Measurements from ENCODE around the gene PLAGL1.

PLAGL1 gene

DNA sequence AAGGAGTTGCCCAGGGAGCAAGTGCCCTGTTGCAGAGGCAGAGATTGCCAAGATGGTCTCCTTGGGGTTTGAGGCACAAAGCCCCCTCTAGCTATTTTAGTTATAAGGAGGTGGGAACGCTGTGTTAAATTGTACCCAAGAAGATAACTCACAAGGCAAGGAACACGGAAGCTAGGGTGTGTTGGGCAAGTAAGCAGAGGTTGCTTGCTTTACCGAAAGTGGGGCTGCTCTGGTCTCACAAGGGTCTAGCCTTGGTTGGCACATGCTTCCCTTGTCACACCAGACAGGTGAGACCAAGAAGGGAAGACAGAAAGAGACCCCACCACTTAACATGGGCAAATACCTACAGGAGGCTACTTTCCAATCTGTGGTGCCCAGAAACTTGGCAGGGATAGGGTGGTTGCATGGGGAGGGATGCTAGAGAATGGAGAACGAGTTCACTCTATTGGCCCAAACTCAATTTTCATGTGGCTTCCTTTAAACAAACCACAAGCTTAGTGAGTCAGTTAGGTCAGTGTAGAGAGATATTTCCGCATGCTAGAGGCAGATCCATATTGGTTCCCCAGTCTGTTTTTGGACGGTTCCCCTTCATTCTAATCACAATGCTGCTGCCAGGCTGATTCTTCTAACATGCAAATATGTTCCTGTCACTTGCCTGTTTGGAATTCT lies 42.4 kb downstream of the PLAGL1 start:
- no peak for DNase-seq (ENCODE audit: low read depth)

DNA sequence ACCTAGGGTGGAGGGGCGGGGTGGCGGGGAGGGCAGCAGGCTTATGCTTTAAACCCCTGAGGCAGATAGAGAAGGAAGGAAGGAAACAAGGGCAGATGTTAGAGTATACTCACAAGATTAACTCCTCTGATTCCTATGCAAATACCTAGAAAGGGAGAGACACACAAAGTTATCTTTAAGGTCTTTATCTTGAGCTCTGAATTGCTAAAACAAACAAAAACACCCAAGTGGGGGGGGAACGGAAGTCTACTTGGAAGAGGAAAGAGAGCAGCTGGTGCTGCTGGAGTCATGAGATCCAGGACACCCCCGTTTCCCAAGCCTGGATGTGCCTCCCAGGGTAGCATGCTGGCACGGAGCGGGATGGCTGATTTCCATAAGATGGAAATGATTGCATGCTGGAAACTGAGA lies 43.4 kb downstream of the PLAGL1 start:
- DNase-seq (ENCODE audit: low read depth): no peak

GRCh38 chr6:143963158-143963919 lies 44.7 kb downstream of the PLAGL1 start:
- DNase-seq (ENCODE audit: low read depth): no peak

GRCh38 chr6:143961886-143962878 lies 45.9 kb downstream of the PLAGL1 start:
- DNase-seq (ENCODE audit: low read depth): no peak

GRCh38 chr6:143961066-143961465 lies 47.0 kb downstream of the PLAGL1 start:
- no peak for DNase-seq (ENCODE audit: low read depth)

- DNase-seq (ENCODE audit: low read depth): no peak
Observed at GRCh38 chr6:143959927-143960326, 48.1 kb downstream of the PLAGL1 start.

- no peak for DNase-seq (ENCODE audit: low read depth)
Observed at GRCh38 chr6:143958839-143959399, 49.1 kb downstream of the PLAGL1 start.

DNA sequence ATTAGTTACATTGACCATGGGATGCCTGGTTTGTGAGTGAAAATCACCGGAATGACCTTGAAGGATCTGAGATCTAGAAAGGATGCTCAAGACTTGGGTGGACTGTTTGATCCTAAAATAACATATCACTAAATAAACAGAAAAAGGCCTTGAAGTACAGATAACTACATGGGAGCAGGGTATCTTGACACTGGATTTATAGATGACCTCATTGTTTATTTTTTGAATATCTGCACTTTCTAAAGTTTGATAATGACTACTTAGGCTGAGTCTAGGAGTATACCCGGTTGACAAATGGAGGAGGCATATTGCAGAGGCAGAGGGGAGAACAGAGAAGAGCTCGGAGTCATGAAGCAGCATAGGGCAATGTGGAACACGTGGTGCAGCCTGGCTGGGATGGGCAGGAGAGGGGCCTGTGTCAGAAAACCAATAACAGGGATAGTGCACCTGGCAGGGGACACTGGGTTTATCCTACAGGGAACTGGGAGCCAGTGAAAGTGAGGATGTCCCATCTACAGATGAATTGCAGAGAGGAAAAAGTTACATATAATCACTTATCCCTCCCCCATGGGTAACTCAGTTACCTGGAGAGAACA lies 50.3 kb downstream of the PLAGL1 start:
- no peak for DNase-seq (ENCODE audit: low read depth)

DNA sequence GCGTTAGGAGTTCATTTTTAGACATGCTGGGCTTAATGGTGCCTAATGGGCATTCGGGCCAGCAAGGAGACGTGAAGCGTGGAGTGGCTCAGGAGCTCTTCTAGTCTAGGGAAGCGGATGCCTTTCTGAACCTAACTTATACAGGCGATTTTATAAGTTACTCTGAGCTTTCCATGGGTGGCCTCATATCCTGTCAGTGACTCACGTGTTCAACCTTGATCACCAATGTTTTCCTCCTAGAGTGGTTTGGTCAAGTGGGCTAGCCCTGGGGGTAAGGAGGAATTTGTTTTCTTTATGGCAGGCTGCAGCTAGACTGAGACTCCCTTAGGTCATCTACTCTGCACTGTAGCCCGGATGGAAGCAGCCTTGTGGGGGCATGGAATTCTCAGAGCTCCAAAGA lies 52.1 kb downstream of the PLAGL1 start:
- no peak for DNase-seq (ENCODE audit: low read depth)

GRCh38 chr6:143953922-143954321 lies 54.1 kb downstream of the PLAGL1 start:
- DNase-seq (ENCODE audit: low read depth): no peak

- no peak for DNase-seq (ENCODE audit: low read depth)
Observed at GRCh38 chr6:143952947-143953701, 54.9 kb downstream of the PLAGL1 start.

- no peak for DNase-seq (ENCODE audit: low read depth)
Observed at GRCh38 chr6:143952060-143952778, 55.8 kb downstream of the PLAGL1 start.

GRCh38 chr6:143950875-143951274 lies 57.2 kb downstream of the PLAGL1 start:
- no peak for DNase-seq (ENCODE audit: low read depth)

DNA sequence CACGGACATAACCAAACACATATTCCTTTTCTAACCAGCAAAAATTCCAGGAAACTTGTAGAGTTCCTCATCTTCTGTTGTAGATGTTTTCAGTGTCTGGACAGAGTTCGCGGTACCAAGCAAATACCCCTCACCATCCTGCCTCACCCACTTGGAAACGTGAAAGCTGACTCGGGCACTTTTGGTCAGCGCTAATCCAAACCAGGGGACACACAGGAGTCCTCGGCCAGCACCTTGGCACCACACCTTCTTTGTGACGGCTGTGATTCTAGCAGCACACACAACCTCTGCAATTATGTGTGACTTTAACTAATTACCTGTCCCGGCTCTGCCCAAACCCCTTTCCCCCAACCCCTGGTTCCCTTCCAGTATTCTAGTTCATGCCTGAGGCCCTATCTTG lies 58.1 kb downstream of the PLAGL1 start:
- no peak for DNase-seq (ENCODE audit: low read depth)

DNA sequence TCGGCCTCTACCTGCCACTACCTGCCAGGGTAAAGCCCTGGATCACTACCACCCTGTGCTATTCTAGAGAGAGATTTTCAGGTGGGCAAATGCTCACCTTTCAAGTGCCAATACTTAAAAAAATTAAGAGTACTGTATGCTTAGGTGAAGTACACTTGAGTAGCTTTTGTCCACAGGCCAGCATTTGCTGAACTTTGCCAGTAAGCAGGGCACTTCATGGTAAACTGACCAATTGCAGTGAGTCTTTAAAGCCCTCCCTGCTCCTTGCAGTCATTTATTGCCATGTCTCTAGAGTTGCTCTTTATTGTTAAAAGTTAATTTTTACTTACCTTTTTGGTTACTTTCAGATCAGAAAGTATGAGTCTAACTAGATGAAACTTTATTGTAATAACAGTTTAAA lies 58.5 kb downstream of the PLAGL1 start:
- DNase-seq (ENCODE audit: low read depth): no peak

DNA sequence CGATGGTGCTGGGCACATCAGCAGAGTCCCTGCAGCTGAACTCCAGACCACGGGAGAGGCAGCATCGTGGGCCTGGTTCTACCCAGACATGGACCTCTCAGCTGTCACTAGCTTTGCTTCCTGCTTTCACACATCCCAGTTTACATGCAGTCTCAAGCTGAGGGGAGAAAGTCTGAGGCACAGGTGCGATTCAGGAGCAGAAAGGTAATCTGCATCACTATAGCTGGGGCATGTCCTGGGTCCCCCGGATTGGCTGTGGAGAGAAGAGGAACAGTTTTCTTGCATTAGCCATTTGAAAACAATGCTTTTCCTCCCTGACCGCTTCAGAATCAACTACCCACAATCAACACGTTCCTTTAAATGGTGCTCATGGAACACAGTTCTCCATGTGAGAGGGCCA lies 59.9 kb downstream of the PLAGL1 start:
- no peak for DNase-seq (ENCODE audit: low read depth)

DNA sequence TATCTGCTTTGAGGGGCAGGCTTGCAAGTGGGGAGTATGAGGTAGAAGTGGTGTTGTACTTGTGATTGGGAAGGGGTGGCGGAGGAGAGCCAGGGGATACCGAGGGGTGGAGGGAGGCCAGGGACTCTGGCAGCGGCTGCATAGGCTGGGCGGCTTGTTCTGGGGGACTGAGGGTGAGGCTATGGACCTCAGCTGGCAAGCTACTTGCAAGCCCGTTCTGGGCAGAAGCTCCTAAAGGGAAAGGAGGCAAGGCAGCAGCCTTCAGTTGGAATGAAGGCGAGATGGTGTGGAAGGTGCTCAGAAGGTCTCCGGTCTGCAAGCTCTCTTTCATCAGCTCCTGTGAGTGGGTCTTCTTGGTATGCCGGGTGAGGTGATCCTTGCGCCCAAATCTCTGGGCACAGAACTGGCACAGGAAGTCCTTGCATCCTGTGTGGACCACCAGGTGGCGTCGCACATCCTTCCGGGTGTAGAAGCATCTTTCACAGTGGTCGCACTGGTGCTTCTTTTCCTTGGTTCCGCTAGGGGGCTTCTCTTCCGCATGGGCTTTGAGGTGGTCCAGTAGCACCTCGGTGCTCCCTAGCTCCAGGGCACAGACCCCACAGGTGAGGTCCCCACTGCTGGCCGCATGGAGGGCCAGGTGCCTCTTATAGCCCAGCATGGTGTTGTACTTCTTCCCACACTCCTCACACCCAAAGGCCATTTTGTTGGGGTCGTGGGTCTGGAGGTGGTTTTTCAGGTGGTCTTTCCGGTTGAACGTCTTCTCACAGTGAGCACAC lies 66.0 kb downstream of the PLAGL1 start:
- DNase-seq (ENCODE audit: low read depth): peak; percentile 55

- peak; percentile 31 for DNase-seq (ENCODE audit: low read depth)
Observed at GRCh38 chr6:143940011-143940597, 68.0 kb downstream of the PLAGL1 start.

DNA sequence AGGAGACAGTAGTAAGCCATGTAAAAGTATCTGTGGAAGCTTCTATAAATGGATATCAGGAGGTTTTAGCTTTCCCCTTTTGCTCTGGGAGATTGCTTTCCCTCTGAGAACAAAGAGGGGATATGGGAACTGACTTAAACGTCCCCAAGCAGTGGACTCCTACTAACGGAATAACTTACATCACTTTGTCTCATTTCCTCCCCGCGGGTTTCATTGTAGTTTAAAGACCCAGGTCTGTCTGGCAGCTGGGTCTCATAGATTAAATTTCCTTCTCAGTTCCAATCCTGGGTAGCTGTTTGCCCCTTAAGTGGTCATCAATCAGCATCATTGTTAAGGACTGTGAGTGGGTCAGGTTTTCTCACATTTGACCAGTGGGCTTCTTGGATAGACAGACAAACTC lies 68.7 kb downstream of the PLAGL1 start:
- DNase-seq (ENCODE audit: low read depth): no peak
